H1 (cell line): Measurements from ENCODE around the gene CABCOCO1. TPM values are rescaled to one million over a fixed set of nuclear protein-coding genes. Genes with fewer than 3 reads are reported as not detected.

Source experiments
- CTCF ChIA-PET: fragments of 300-600 bp; sonication (Branson Sonifier 250); formaldehyde crosslinking; loops from one replicate; lab custom pipeline; 2021; ENCODE audit not compliant: partially characterized antibody; lab: Charles Lee
- POLR2A ChIA-PET: fragments of 300-600 bp; sonication (Branson Sonifier 250); formaldehyde crosslinking; loops from one replicate; lab custom pipeline; 2021; ENCODE audit warnings: inconsistent platforms; ENCODE audit not compliant: partially characterized antibody; lab: Charles Lee
- DNase-seq, 2 experiments: peaks; one replicate each; pipeline versions ENCODE4 v3.0.0 to v3.0.0-alpha.2; 2010 to 2022; ENCODE audit warnings: low spot score in 2 of 2, low read depth in 1 of 2, mixed read lengths in 1 of 2
- FAIRE-seq: peaks from 2 replicates; lab custom pipeline; 2011; peaks lifted over from hg19 to GRCh38; lab: Jason Lieb, UNC
- H2AFZ ChIP-seq: 2 replicates; pipeline ENCODE4 v1.8.1; 2012; ENCODE audit warnings: low read length, inconsistent platforms
- H2AK5ac ChIP-seq: 2 replicates; pipeline ENCODE4 v1.6.1; 2013; ENCODE audit warnings: low read depth, low read length
- H2BK120ac ChIP-seq: replicated peaks from 2 replicates; pipeline ENCODE3; 2013; ENCODE audit warnings: low read depth, low read length, inconsistent platforms
- H2BK12ac ChIP-seq: 2 replicates; pipeline ENCODE4 v1.6.1; 2013; ENCODE audit warnings: low read depth, low read length
- H2BK15ac ChIP-seq: 2 replicates; pipeline ENCODE4 v1.6.1; 2013; ENCODE audit warnings: low read length
- H2BK20ac ChIP-seq: 2 replicates; pipeline ENCODE4 v1.6.1; 2013; ENCODE audit warnings: low read length
- H2BK5ac ChIP-seq: 2 replicates; pipeline ENCODE4 v1.6.1; 2013; ENCODE audit warnings: low read depth, low read length
- H3K14ac ChIP-seq: 2 replicates; pipeline ENCODE4 v1.6.1; 2013; ENCODE audit warnings: inconsistent platforms; ENCODE audit not compliant: insufficient read length
- H3K18ac ChIP-seq: 2 replicates; pipeline ENCODE4 v1.6.1; 2013; ENCODE audit warnings: low read length; ENCODE audit errors: extremely low read depth
- H3K23ac ChIP-seq: 2 replicates; pipeline ENCODE4 v1.6.1; 2013; ENCODE audit warnings: inconsistent platforms; ENCODE audit not compliant: insufficient read length
- H3K23me2 ChIP-seq: 2 replicates; pipeline ENCODE4 v1.6.1; 2013; ENCODE audit warnings: low read depth, low read length
- H3K27ac ChIP-seq: 2 replicates; pipeline ENCODE4 v1.6.1; 2011; ENCODE audit warnings: low read depth, low read length, inconsistent platforms
- H3K27me3 ChIP-seq, 4 experiments: replicated peaks in 1 of 4; 1 replicate in 1 of 4; 2 replicates in 3 of 4; pipeline versions ENCODE4 v1.6.1 to v1.8.1; 2011 to 2013; ENCODE audit warnings: low read length in 3 of 4, mild to moderate bottlenecking in 3 of 4, inconsistent platforms in 2 of 4, mixed read lengths in 2 of 4, moderate library complexity in 1 of 4; ENCODE audit not compliant: control insufficient read depth in 3 of 4, insufficient read depth in 3 of 4; ENCODE audit errors: extremely low read depth in 1 of 4
- H3K36me3 ChIP-seq, 4 experiments: 2 replicates each; pipeline versions ENCODE4 v1.6.1 to v1.8.1; 2011 to 2013; ENCODE audit warnings: mild to moderate bottlenecking in 4 of 4, low read length in 3 of 4, moderate library complexity in 2 of 4, control low read depth in 1 of 4, inconsistent platforms in 1 of 4; ENCODE audit not compliant: insufficient read depth in 4 of 4, control insufficient read depth in 2 of 4
- H3K4ac ChIP-seq: replicated peaks from 2 replicates; pipeline ENCODE3; 2013; ENCODE audit warnings: low read length, low read depth, mixed read lengths, inconsistent platforms; ENCODE audit not compliant: insufficient read length
- H3K4me1 ChIP-seq, 4 experiments: replicated peaks in 1 of 4; 1 replicate in 1 of 4; 2 replicates in 3 of 4; pipeline versions ENCODE4 v1.6.1 to v1.8.1; 2011 to 2013; ENCODE audit warnings: low read length in 3 of 4, inconsistent platforms in 2 of 4, mixed read lengths in 1 of 4; ENCODE audit not compliant: insufficient read depth in 4 of 4, control insufficient read depth in 3 of 4
- H3K4me2 ChIP-seq, 2 experiments: 2 replicates each; pipeline versions ENCODE4 v1.6.1 to v1.8.1; 2011 to 2013; ENCODE audit warnings: low read depth in 2 of 2, low read length in 2 of 2, control low read depth in 1 of 2, inconsistent platforms in 1 of 2, mild to moderate bottlenecking in 1 of 2; ENCODE audit not compliant: insufficient read depth in 1 of 2
- H3K4me3 ChIP-seq, 4 experiments: fragments of 200-600, 300-600 bp in 1 of 4; sonication (generic), shearing (Covaris generic), sonication (Bioruptor Twin) in 1 of 4; 2 replicates each; pipeline versions ENCODE4 v1.5.1 to v1.8.1; 2011 to 2016; ENCODE audit warnings: low read length in 4 of 4, low read depth in 3 of 4, control low read depth in 2 of 4, inconsistent platforms in 2 of 4, mild to moderate bottlenecking in 2 of 4, mixed read lengths in 1 of 4, moderate library complexity in 1 of 4; ENCODE audit not compliant: insufficient read depth in 2 of 4; ENCODE audit errors: extremely low read depth in 1 of 4
- H3K56ac ChIP-seq: replicated peaks from 2 replicates; pipeline ENCODE3; 2013; ENCODE audit warnings: low read depth, mild to moderate bottlenecking, mixed read lengths, low read length, inconsistent platforms; ENCODE audit not compliant: insufficient read length
- H3K79me1 ChIP-seq: 2 replicates; pipeline ENCODE4 v1.6.1; 2013; ENCODE audit warnings: low read depth, low read length, control low read depth
- H3K79me2 ChIP-seq, 2 experiments: 2 replicates each; pipeline versions ENCODE4 v1.6.1 to v1.8.1; 2012 to 2013; ENCODE audit warnings: low read length in 2 of 2, mild to moderate bottlenecking in 2 of 2, inconsistent platforms in 1 of 2; ENCODE audit not compliant: insufficient read depth in 2 of 2, control insufficient read depth in 1 of 2
- H3K9ac ChIP-seq, 4 experiments: replicated peaks in 1 of 4; 1 replicate in 1 of 4; 2 replicates in 3 of 4; pipeline versions ENCODE4 v1.6.1 to v1.8.1; 2011 to 2013; ENCODE audit warnings: low read depth in 3 of 4, low read length in 3 of 4, control low read depth in 2 of 4, mild to moderate bottlenecking in 2 of 4, moderate library complexity in 2 of 4, inconsistent platforms in 1 of 4; ENCODE audit errors: extremely low read depth in 1 of 4
- H3K9me3 ChIP-seq, 2 experiments: 2 replicates each; pipeline versions ENCODE4 v1.6.1 to v1.8.1; 2012 to 2013; ENCODE audit warnings: mild to moderate bottlenecking in 2 of 2, moderate library complexity in 2 of 2, control low read depth in 1 of 2, inconsistent platforms in 1 of 2, low read depth in 1 of 2, low read length in 1 of 2, mixed read lengths in 1 of 2; ENCODE audit not compliant: insufficient read depth in 2 of 2
- H4K20me1 ChIP-seq, 2 experiments: replicated peaks in 1 of 2; 2 replicates each; pipeline versions ENCODE3 to v1.8.1; 2011 to 2013; ENCODE audit warnings: inconsistent platforms in 2 of 2, low read length in 2 of 2, mild to moderate bottlenecking in 1 of 2; ENCODE audit not compliant: insufficient read depth in 2 of 2, control insufficient read depth in 1 of 2
- H4K5ac ChIP-seq: 2 replicates; pipeline ENCODE4 v1.6.1; 2013; ENCODE audit warnings: low read length, low read depth, mixed read lengths, inconsistent platforms; ENCODE audit not compliant: insufficient read length
- H4K8ac ChIP-seq: 2 replicates; pipeline ENCODE4 v1.8.0; 2013; ENCODE audit warnings: mild to moderate bottlenecking, moderate library complexity, low read length, inconsistent platforms; ENCODE audit not compliant: insufficient read depth; ENCODE audit errors: extremely low read depth
- H4K91ac ChIP-seq: replicated peaks from 2 replicates; pipeline ENCODE3; 2013; ENCODE audit warnings: low read length, mixed read lengths, inconsistent platforms; ENCODE audit not compliant: insufficient read length
- ASH2L ChIP-seq: fragments of 200-600, 300-600 bp; sonication (generic); IDR thresholded peaks from one replicate; pipeline ENCODE4 v1.7.1; 2017; ENCODE audit warnings: low read length
- CHD2 ChIP-seq: IDR thresholded peaks from 2 replicates; pipeline ENCODE4 v1.6.1; 2012; ENCODE audit warnings: low read length, improper control_type of control experiment
- CREB1 ChIP-seq: IDR thresholded peaks from 2 replicates; pipeline ENCODE4 v1.6.1; 2012; ENCODE audit warnings: inconsistent platforms
- EZH2 ChIP-seq: fragments of 200-600 bp; sonication (generic); IDR thresholded peaks from 2 replicates; pipeline ENCODE4 v1.7.1; 2012; ENCODE audit warnings: low read depth, mild to moderate bottlenecking, moderate library complexity, low read length, inconsistent platforms; ENCODE audit not compliant: severe bottlenecking
- FOSL1 ChIP-seq: IDR thresholded peaks from 2 replicates; pipeline ENCODE4 v1.6.1; 2011; ENCODE audit warnings: mild to moderate bottlenecking, low read depth, low read length, moderate library complexity; ENCODE audit not compliant: insufficient read depth
- HDAC6 ChIP-seq: IDR thresholded peaks from one replicate; pipeline ENCODE4 v1.7.1; 2012; ENCODE audit warnings: low read depth, mild to moderate bottlenecking, inconsistent platforms, low read length, moderate library complexity
- KDM5A ChIP-seq: fragments of 200-600 bp; IDR thresholded peaks from 2 replicates; pipeline ENCODE4 v1.7.1; 2012; ENCODE audit warnings: mild to moderate bottlenecking, low read length, inconsistent platforms, mixed read lengths
- NANOG ChIP-seq: IDR thresholded peaks from 2 replicates; pipeline ENCODE4 v1.6.1; 2011; ENCODE audit warnings: low read length, low read depth, mild to moderate bottlenecking, inconsistent platforms; ENCODE audit not compliant: insufficient read depth, poor library complexity, severe bottlenecking
- POLR2A ChIP-seq, 2 experiments: IDR thresholded peaks; 1 replicate in 1 of 2; 2 replicates in 1 of 2; pipeline ENCODE4 v1.6.1; 2011; ENCODE audit warnings: low read depth in 2 of 2, low read length in 2 of 2, mild to moderate bottlenecking in 2 of 2; ENCODE audit errors: control extremely low read depth in 1 of 2
- RBBP5 ChIP-seq: IDR thresholded peaks from 2 replicates; pipeline ENCODE4 v1.7.1; 2012; ENCODE audit warnings: low read depth, mild to moderate bottlenecking, inconsistent platforms, low read length, moderate library complexity, borderline replicate concordance
- RNF2 ChIP-seq: fragments of 200-900, 300-1000 bp; sonication (generic); IDR thresholded peaks from 2 replicates; pipeline ENCODE4 v1.7.1; 2016; ENCODE audit warnings: borderline replicate concordance, low read depth, mild to moderate bottlenecking, antibody characterized with exemption, low read length; ENCODE audit not compliant: poor library complexity, severe bottlenecking; ENCODE audit errors: missing control alignments
- SUZ12 ChIP-seq: fragments of 200-600 bp; sonication (generic); IDR thresholded peaks from 2 replicates; pipeline ENCODE4 v1.6.1; 2012; ENCODE audit warnings: mild to moderate bottlenecking, inconsistent platforms, low read length, moderate library complexity, mixed read lengths
- TAF1 ChIP-seq: IDR thresholded peaks from 2 replicates; pipeline ENCODE4 v1.6.1; 2011; ENCODE audit warnings: mild to moderate bottlenecking, low read depth, low read length
- TBP ChIP-seq: IDR thresholded peaks from 2 replicates; pipeline ENCODE4 v1.6.1; 2011; ENCODE audit warnings: low read depth, low read length, improper control_type of control experiment
- TCF12 ChIP-seq: IDR thresholded peaks from 2 replicates; pipeline ENCODE4 v1.6.1; 2011; ENCODE audit warnings: low read depth, mild to moderate bottlenecking, low read length
- WGBS, 2 experiments: shearing (Covaris generic) in 1 of 2; methylation state at CpG; one replicate each; pipeline versions ENCODE4 v1.1.6 to v1.1.7; 2013 to 2015; ENCODE audit warnings: low lambda C conversion rate in 2 of 2, mixed read lengths in 2 of 2, inconsistent platforms in 1 of 2, low coverage in 1 of 2, missing lambda C conversion rate in 1 of 2; ENCODE audit not compliant: insufficient replicate concordance in 2 of 2, insufficient coverage in 1 of 2, insufficient read length in 1 of 2; ENCODE audit errors: extremely low coverage in 1 of 2, missing lambda C conversion rate in 1 of 2; 5-methylcytosine and 5-hydroxymethylcytosine counted together
- polyA plus RNA-seq, 7 experiments: library from polyadenylated mRNA; depleted of rRNA in 3 of 7; stranded (reverse) in 5 of 7; unstranded in 2 of 7; fragments of >200 nt in 5 of 7; fragments of 200-250 nt in 2 of 7; gene quantifications; 1 replicate in 5 of 7; 2 replicates in 1 of 7; 4 replicates in 1 of 7; pipeline versions ENCODE4 v1.2.1 to v1.2.3, GENCODE V29; 2011 to 2013; ENCODE audit warnings: missing spikeins in 2 of 7, mixed read lengths in 2 of 7
- total RNA-seq: library from RNA; stranded (reverse); fragmentation: NEBNext Ultra II Directional; extraction: Animal tissue kit (Norgen Biotek cat#: 25700); gene quantifications from 2 replicates; pipeline ENCODE4 v1.2.1, GENCODE V29; 2021

CABCOCO1 gene
- total and polyA plus RNA-seq, 2 of the 8 experiments (the other 6 are each of a cell fraction or from before 2014, with no cell fraction given): not detected

- Histone ChIP-seq H3K4me1 (no peaks in the 10 kb centered on the region), H2BK12ac (no peak overlapping the region), H2AFZ (no peak overlapping the region), H2BK20ac (no peak overlapping the region), H3K18ac (no peak overlapping the region), H3K4ac (no peak overlapping the region), H2AK5ac (no peak overlapping the region), H3K27ac (no peak overlapping the region), H3K9me3 (no peaks in the 10 kb centered on the region), H4K8ac (no peak overlapping the region), H4K5ac (no peak overlapping the region), H3K4me3 (no peak overlapping the region), H2BK120ac (no peak overlapping the region), H2BK5ac (no peak overlapping the region), H3K9ac (no peak overlapping the region), H2BK15ac (no peak overlapping the region), H3K14ac (no peak overlapping the region), H3K36me3 (no peaks in the 10 kb centered on the region)
- ChIA-PET POLR2A (no interaction called here), CTCF (interaction anchor here (1.0 kb wide), 1 partner anchor 75 kb away, joined by 3 read pairs; no protein-coding TSS in a partner anchor)
- 96% methylated on average over 4 of the region's 4 CpGs; no CpG with 5 or more reads in 1 of the 2 experiments for whole genome bisulfite sequencing, 2 experiments
- DNase-seq: no peak
- TF ChIP-seq FOSL1 (no peak), ASH2L (no peak), CREB1 (no peak), SUZ12 (no peak), RBBP5 (no peak), EZH2 (no peak), RNF2 (no peak), POLR2A (IDR thresholded peaks at IDR 0.05; ENCODE audit: control extremely low read depth in 1 of 2, low read depth in 2 of 2, low read length in 2 of 2) (no peak), TAF1 (no peak), TBP (no peak), CHD2 (no peak), TCF12 (no peak), HDAC6 (no peak), KDM5A (no peak), NANOG (no peak)
- TF ChIP-seq, all 59 proteins: peak for 0
- H3K56ac ChIP-seq: no peak overlapping the region
- no peaks in the 10 kb centered on the region for H3K27me3 ChIP-seq
- H4K91ac ChIP-seq: no peak overlapping the region
- H4K20me1 ChIP-seq: no peaks in the 10 kb centered on the region
- H3K23me2 ChIP-seq: no peaks in the 10 kb centered on the region
- FAIRE-seq: no peak
- H3K4me2 ChIP-seq: no peak overlapping the region
- H3K79me2 ChIP-seq: no peaks in the 10 kb centered on the region
- H3K23ac ChIP-seq: no peak overlapping the region
- no peaks in the 10 kb centered on the region for H3K79me1 ChIP-seq
Observed at GRCh38 chr10:61759751-61760150, 97.0 kb downstream of the CABCOCO1 start.
